ENCODE results near the gene NFX1.
"Not testable (repeated sequence)": the region's sequence is repeated elsewhere in the genome, so short reads cannot be mapped to it uniquely, and the experiment has no call there.

Gene NFX1

DNA sequence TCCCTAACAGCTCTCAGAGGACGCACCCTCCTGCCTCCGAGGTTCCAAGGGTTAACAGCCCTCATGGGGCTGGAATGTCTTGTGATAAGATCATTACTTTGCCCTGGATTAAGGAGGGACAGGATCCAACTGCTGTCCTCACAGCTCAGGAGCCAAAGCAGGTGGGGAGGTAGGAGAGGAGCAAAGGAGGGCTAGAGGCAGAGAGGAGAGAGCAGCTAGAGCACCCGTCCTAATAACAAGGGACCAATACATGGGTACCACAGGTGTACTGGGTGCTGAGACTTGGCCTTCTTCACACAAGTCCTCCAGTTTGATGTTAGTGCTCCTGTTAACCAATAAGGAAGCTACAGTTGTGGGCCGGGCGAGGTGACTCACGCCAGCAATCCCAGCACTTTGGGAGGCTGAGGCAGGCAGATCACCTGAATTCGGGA lies 102.3 kb downstream of the NFX1 start:
- not testable (repeated sequence) for DNase-seq

DNA sequence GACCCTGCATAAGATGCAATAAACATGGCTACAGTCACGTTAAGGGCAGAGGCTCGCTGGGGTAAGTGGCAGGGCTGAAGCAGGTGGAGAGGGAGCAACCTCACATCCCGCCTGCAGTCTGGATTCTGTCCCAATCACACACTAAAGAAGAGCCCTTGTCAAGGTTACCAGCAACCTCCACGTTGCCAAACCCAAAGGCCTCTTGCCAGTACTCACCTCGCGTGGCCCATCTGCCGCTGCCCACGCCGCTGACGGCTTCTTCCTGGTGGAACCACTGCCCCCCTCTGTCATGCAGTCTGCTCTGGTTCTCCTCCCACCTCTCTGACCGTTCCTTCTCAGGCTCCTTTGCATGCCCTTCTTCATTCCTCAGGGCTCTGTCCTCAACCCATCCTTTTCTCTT lies 103.3 kb downstream of the NFX1 start:
- no peak for DNase-seq

- DNase-seq, result not testable (repeated sequence)
Observed at GRCh38 chr9:33393986-33394385, 103.7 kb downstream of the NFX1 start.

- not testable (repeated sequence) for DNase-seq
Observed at GRCh38 chr9:33395159-33395879, 105.0 kb downstream of the NFX1 start.

DNA sequence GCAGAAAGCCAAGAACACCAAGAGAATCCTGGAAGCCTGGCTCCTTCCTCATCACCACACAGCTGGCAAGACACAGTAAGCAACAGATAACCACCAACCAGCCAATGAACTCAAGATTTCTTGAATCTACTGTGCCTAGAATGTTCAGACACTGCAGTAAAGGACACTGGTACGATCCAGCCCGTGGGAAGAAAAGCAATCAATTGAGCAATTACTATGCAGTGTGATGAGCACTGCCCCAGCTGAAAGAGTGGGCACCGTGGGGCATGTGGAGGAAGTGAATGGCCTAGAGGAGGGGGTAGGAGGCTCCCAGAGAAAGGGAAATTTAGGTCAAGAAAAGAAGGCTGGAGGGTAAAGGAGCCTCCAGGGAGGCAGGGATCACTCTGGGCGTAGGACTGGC lies 107.5 kb downstream of the NFX1 start:
- not testable (repeated sequence) for DNase-seq

DNA sequence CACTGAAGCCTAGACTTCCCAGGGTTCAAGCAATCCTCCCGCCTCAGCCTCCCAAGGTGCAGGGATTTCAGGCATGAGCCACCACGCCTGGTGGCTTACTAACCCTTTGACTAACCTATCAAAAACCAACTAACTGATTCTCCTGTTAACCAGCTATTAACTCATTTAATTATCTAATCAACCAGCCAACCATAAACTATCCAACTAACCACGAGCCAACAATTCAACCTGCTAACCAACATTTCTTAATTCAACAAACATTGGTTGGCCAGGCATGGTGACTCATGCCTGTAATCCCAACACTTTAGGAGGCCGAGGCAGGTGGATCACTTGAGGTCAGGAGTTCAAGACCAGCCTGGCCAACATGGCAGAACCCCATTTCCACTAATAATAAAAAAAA lies 108.7 kb downstream of the NFX1 start:
- DNase-seq, result not testable (repeated sequence)

GRCh38 chr9:33401809-33402208 lies 111.5 kb downstream of the NFX1 start:
- not testable (repeated sequence) for DNase-seq

DNA sequence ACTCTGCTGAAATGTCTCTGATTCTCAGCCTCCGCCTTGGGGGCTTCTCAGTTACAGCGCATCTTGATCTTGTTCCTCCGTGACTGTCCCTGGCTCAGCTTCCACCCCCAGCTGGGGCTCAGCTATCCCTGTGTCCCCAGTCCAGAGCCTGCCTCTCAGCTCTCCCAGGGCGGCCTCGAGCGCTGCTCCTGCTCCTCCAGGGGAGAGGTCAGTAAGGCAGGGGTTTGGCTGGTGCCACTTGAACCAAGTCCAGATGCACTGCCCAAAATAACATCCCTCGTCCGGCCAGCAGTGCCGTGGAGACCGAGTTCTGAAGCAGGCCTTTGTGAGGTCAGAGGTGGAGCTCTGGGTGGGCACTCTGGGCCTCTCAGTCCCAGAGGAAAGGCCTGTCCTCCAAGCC lies 112.1 kb downstream of the NFX1 start, which contains the start of gene AQP7:
TSS of gene AQP7 (minus strand) at position 198 of the 400 bp plus-strand sequence. CDS start 1,306 bp downstream, outside the sequence.
- DNase-seq, result not testable (repeated sequence)

DNA sequence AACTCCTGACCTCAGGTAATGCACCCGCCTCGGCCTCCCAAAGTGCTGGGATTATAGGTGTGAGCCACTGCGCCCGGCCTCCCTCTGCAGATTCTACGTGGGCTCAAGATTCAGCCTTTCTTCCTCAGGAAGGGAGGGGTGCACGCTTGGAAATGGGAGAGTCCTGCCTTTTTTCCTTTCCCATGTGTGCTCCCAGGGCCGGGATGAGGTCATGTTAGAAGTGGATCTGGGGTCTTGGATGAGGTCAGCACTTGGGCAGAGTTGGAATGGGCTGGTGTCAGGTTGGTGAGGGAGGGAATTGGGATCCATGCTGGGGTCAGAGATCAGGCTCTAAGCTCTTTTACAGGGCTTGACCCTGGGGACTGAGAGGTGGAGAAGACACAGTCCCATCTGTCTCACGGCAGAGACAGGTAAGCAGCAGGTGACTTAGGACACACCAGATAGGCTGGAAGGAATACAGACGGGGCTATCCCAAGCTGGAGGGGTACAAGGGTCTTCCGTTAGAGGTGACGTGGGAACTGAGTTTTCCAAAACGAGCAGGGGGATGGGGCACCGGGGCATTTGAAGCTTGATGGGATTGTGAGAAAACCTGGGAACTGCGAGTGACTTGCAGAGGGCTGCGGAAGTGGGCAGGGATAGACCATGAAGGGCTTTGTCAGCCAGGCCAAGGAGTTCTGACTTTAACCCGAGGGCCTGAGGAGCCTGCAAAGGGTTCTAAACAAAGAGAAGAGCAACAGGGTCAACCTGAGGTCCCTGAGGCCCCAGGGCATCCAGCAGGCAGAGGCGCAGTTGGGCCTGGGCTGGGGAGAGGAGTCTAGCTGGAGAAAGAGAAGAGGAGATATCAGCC lies 113.8 kb downstream of the NFX1 start:
- no peak for DNase-seq

DNA sequence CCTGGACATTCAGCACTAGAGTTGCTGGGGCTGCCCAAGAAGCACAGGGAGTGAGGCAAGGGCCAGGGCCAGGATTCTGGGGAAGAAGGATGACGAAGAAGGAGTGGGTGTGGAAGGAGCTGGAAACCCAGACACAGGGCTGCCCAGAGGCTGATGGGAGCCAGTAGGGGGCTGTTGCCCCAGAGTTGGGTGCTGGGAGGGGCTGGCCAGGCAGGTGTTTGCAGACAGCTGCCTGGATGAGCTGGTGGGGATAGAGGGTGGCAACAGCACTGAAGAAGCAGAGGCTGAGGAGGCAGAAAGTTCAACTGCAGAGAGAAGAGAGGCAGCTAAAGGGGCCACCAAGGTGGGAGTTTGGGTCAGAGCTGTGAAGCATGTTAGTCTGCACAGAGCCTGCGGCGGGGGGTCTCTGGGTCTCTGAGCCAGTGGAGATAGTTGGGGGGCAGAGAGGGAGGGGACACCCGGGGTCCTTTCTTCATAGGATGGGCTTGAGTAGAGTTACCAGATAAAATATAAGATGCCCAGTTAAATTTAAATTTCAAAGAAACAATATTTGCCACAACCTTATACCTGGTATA lies 114.6 kb downstream of the NFX1 start:
- no peak for DNase-seq

DNA sequence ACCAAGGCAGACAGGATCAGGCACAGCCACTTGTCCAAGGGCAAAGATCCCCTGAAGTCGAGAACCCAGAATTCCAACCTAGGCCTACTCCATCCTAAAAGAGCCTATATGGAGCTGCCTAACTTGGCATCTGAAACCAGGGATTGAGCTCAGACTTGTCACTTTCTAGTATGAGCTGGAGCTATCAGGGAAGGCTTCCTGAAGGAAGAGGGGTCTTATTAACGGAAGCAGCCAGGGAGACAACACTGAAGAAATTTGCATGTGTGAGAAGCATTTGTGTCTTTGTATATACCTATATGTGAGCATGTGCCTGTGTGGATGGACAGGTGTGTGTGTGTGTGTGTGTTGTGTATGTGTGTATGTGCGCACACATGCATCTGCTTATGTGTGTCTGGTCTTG lies 116.7 kb downstream of the NFX1 start:
- no peak for DNase-seq

DNA sequence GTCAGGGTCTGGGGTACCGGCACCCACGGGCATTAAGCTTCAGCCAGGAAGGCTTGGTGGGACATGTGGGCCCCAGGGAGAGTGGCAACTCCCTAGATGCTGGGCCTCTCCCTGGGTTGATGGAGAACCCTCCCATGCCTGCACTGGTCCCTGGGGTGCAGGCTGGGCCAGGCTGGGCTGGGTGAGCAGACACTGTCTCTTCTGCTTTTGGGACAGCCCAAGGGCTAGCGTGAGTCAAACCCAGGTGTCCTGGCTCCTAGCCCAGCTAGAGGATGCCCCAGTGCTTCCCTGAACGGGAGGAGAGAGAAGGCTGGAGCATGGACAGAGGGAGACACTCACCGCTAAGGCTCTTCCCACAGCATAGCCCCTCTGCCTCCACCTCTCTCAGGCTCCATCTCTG lies 117.8 kb downstream of the NFX1 start:
- no peak for DNase-seq

DNA sequence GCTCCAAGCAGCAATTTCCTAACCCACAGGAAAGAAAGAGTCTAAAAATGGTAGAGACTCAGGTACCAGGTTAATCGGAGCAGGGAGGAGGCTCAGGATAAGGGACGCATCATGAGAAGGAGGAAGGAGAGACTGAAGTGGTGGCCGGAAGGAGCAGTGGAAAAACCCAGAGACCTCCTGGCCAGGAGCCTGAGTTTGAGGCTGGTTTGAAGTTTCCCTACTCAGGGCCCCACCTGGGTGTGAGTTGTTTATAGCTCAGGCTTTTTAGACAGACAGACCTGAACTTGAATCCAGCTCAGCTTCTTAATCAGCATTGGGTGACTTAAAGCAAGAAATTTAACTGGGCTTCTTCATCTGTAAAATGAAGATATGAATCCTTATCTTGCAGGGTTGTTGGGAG lies 124.0 kb downstream of the NFX1 start:
- DNase-seq, result no peak

DNA sequence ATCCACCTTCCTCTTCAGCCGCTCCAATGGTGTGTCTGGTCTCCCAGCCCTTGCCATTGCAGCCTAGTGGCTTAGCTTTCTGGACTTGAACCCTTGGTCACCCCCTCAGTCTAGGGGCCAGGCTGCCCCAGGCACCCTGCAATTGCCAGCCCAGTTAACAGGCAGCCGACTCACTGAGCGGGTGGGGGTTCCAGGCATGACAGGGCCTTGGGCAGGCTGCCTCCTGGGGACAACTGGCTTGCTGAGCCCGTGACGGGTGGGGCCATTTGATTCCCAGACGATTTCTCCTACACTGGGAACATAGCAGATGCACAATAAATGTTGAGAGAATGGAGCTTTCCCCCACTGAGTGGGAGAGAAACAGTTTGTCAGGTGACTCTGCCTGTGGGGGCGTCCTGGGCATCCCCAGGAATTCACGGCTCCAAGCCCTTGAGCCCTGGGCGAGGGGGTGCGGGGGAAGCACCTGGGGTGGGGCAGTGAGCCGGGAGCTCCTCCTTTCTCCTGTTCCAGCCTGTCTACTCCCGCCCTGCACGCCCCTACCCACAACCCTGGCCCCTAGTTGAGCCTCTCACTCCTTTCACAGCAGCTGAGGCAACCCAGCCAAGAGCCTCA lies 124.7 kb downstream of the NFX1 start:
- no peak for DNase-seq

DNA sequence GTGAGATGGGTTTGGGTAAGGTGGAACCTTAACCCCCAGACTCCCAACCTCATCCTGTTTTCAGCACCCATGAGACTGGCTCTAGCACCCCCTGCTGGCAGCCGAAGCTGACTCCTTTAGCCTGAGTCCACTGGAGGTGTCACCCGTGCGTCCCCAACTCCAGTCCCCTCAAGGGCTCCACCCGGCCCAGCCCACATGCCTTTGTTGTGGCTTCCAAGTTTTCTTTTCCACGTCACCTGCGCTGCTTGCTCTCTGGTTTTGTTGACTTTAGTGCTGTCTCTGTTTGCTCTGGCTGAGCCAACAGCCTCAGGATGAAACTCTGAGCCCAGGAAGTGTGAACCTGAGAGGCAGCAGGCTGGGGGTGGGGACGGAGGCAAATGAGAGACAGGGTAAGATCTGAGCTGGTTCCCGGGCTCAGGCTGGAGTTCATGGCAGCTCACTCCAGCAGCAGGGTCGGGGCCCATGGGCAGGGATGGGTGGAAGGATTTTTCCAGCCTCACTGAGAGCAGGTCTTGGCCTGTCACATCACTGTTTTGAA lies 125.3 kb downstream of the NFX1 start:
- DNase-seq, result peak; percentile 98

- DNase-seq, result peak; percentile 57
Observed at GRCh38 chr9:33416996-33417395, 126.7 kb downstream of the NFX1 start.

GRCh38 chr9:33418090-33418489 lies 127.8 kb downstream of the NFX1 start:
- no peak for DNase-seq

DNA sequence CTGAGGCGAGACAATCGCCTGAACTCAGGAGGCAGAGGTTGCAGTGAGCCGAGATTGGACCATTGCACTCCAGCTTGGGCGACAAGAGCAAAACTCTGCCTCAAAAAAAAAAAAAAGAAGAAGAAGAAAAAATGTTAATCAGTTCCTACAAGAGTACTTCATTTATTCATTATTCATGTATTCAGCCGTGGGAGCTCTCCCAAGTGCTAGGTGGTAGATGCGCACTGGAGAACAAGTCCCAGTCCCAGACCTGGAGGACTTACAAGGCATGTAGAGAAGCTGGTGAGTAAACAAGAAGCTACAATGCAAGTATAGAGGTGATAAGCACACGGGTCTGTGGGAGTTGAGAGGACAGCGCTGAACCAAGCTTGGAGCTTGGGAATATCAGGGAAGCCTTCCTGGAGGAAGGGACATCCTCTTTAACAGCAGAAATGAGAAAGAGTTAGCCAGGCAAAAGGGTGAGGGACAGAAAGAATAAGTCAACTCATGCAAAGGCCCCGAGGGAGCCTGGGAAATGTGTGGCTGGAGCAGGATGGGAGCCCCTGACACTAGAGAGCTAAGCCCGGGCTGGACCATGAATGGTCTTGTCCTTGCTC lies 129.5 kb downstream of the NFX1 start:
- no peak for DNase-seq

All from central memory CD4-positive, alpha-beta T cell (primary cell).